Measurements from ENCODE around the gene SRSF12.

The SRSF12 gene

DNA sequence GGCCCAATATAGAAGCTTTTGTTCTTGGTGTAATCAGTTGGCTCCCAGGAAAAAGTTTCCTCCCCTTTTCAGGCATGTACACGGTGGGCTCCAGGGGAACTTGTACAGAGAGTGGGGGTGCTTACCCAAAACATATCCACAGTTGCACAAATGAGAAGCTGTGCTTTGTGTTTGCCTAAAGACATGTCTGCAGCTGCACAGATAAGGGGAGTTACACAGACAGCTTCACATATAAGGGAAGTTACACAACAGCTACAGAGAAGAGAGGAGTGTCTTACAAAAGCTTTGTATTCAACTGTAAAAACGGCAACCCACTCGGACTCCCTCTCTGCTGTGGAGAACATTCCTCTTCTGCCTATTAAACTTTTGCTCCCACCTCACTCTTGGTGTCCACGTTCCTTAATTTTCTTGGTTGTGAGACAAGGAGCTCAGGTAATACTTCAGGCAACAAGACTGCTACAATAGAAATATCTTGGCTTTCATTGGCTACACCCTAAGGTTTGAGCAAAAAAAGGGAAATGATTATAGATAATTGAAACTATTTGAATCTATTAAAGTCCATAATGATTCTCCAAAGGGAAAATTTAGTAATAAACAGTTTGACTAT lies 44.8 kb downstream of the SRSF12 start:
- H3K4me2 ChIP-seq (ENCODE audit: low read depth, low read length): no peak overlapping the region
- H3K79me2 ChIP-seq (ENCODE audit: low read length): no peaks in the 10 kb centered on the region
- no peaks in the 10 kb centered on the region for H3K36me3 ChIP-seq (replicated peaks; ENCODE audit: insufficient read depth, low read length)
- H3K27ac ChIP-seq (ENCODE audit: low read length): no peak overlapping the region
- no peak overlapping the region for H3K4me3 ChIP-seq (ENCODE audit: low read length)
- no peaks in the 10 kb centered on the region for H4K20me1 ChIP-seq (ENCODE audit: insufficient read depth, low read length)
- H3K9me3 ChIP-seq (replicated peaks; ENCODE audit: insufficient read depth, low read length): no peaks in the 10 kb centered on the region
- H3K27me3 ChIP-seq (replicated peaks; ENCODE audit: insufficient read depth, low read length): no peaks in the 10 kb centered on the region
- TF ChIP-seq CTCF (IDR thresholded peaks at IDR 0.05; ENCODE audit: low read length): no peak
- TF ChIP-seq EZH2 (optimal IDR thresholded peaks at IDR 0.05; ENCODE audit: low read depth, low read length): no peak
- TF ChIP-seq EZH2phosphoT487 (IDR thresholded peaks at IDR 0.05; ENCODE audit: low read length): no peak
- no peaks in the 10 kb centered on the region for H3F3A ChIP-seq (ENCODE audit: insufficient read depth, low read length)
- H3K9ac ChIP-seq (ENCODE audit: low read length): no peak overlapping the region
- H3K4me1 ChIP-seq (ENCODE audit: low read length): no peaks in the 10 kb centered on the region
- H3K9me2 ChIP-seq (replicated peaks; ENCODE audit: insufficient read depth, low read length): no peaks in the 10 kb centered on the region
- DNase-seq: no peak
- H2AFZ ChIP-seq (ENCODE audit: low read length): no peak overlapping the region

DNA sequence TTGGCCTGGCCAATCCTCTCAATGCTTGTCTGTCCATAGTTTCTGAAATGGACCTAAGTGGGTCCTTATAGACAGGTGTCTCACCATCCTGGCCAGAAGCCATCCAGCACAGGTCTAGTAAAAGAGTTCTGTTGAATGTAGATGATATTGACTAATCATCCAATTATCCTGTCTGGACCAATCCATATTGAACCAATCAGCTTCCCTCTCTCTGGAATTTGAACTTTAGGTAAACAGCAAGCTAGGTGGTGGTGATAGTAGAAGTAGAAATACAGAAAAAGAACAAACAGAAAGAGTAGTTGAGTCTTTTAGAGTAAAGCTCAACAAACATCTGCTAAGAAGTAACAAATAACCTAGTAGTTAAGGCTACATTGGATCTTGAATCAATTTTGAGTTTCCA lies 46.8 kb downstream of the SRSF12 start:
- TF ChIP-seq CTCF (IDR thresholded peaks at IDR 0.05; ENCODE audit: low read length): no peak
- no peak for TF ChIP-seq EZH2 (optimal IDR thresholded peaks at IDR 0.05; ENCODE audit: low read depth, low read length)
- no peak for TF ChIP-seq EZH2phosphoT487 (IDR thresholded peaks at IDR 0.05; ENCODE audit: low read length)
- Histone ChIP-seq H3K27ac (ENCODE audit: low read length) (no peak overlapping the region), H2AFZ (ENCODE audit: low read length) (no peak overlapping the region), H3K79me2 (ENCODE audit: low read length) (no peaks in the 10 kb centered on the region), H3K4me3 (ENCODE audit: low read length) (no peak overlapping the region), H3K9me3 (replicated peaks; ENCODE audit: insufficient read depth, low read length) (no peaks in the 10 kb centered on the region), H3K9ac (ENCODE audit: low read length) (no peak overlapping the region), H3K4me1 (ENCODE audit: low read length) (no peaks in the 10 kb centered on the region), H3K36me3 (replicated peaks; ENCODE audit: insufficient read depth, low read length) (no peaks in the 10 kb centered on the region), H3F3A (ENCODE audit: insufficient read depth, low read length) (no peaks in the 10 kb centered on the region), H3K27me3 (replicated peaks; ENCODE audit: insufficient read depth, low read length) (no peaks in the 10 kb centered on the region), H4K20me1 (ENCODE audit: insufficient read depth, low read length) (no peaks in the 10 kb centered on the region), H3K9me2 (replicated peaks; ENCODE audit: insufficient read depth, low read length) (no peaks in the 10 kb centered on the region), H3K4me2 (ENCODE audit: low read depth, low read length) (no peak overlapping the region)
- DNase-seq: no peak

DNA sequence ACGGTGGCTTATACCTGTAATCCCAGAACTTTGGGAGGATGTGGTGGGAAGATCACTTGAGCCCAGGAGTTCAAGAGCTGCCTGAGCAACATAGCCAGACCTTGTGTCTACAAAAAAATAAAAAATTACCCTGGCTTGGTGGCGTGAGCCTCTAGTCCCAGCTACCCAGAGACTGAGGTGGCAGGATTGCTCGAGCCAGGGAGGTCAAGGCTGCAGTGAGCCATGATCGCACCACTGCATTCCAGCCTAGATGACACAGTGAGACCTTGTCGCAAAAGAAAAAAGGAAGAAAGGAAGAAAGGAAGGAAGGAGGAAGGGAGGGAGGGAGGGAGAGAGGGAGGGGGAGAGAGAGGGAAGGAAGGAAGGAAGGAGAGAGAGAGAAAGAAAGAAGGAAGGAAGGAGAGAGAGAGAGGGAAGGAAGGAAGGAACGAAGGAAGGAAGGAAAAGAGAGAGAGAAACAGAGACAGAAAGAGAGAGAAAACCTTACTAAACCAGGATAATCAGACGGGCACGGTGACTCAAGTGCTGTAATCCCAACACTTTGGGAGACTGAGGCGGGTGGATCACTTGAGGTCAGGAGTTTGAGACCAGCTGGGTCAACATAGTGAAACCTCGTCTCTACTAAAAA lies 48.2 kb downstream of the SRSF12 start:
- no peaks in the 10 kb centered on the region for H3K9me2 ChIP-seq (replicated peaks; ENCODE audit: insufficient read depth, low read length)
- no peak overlapping the region for H3K9ac ChIP-seq (ENCODE audit: low read length)
- TF ChIP-seq EZH2 (optimal IDR thresholded peaks at IDR 0.05; ENCODE audit: low read depth, low read length) (no peak), EZH2phosphoT487 (IDR thresholded peaks at IDR 0.05; ENCODE audit: low read length) (no peak), CTCF (IDR thresholded peaks at IDR 0.05; ENCODE audit: low read length) (no peak)
- H3F3A ChIP-seq (ENCODE audit: insufficient read depth, low read length): no peaks in the 10 kb centered on the region
- H3K27me3 ChIP-seq (replicated peaks; ENCODE audit: insufficient read depth, low read length): no peaks in the 10 kb centered on the region
- H3K36me3 ChIP-seq (replicated peaks; ENCODE audit: insufficient read depth, low read length): no peaks in the 10 kb centered on the region
- no peak overlapping the region for H3K27ac ChIP-seq (ENCODE audit: low read length)
- no peaks in the 10 kb centered on the region for H3K4me1 ChIP-seq (ENCODE audit: low read length)
- H3K9me3 ChIP-seq (replicated peaks; ENCODE audit: insufficient read depth, low read length): no peaks in the 10 kb centered on the region
- H3K4me2 ChIP-seq (ENCODE audit: low read depth, low read length): no peak overlapping the region
- H3K4me3 ChIP-seq (ENCODE audit: low read length): no peak overlapping the region
- no peak overlapping the region for H2AFZ ChIP-seq (ENCODE audit: low read length)
- no peaks in the 10 kb centered on the region for H4K20me1 ChIP-seq (ENCODE audit: insufficient read depth, low read length)
- DNase-seq: no peak
- H3K79me2 ChIP-seq (ENCODE audit: low read length): no peaks in the 10 kb centered on the region

Measured in MM.1S (cell line).